Measurements from ENCODE around the gene CORO6.

CORO6 gene

GRCh38 chr17:29575511-29576213 is 47.0 kb downstream of the CORO6 start:
- DNase-seq: no peak

DNA sequence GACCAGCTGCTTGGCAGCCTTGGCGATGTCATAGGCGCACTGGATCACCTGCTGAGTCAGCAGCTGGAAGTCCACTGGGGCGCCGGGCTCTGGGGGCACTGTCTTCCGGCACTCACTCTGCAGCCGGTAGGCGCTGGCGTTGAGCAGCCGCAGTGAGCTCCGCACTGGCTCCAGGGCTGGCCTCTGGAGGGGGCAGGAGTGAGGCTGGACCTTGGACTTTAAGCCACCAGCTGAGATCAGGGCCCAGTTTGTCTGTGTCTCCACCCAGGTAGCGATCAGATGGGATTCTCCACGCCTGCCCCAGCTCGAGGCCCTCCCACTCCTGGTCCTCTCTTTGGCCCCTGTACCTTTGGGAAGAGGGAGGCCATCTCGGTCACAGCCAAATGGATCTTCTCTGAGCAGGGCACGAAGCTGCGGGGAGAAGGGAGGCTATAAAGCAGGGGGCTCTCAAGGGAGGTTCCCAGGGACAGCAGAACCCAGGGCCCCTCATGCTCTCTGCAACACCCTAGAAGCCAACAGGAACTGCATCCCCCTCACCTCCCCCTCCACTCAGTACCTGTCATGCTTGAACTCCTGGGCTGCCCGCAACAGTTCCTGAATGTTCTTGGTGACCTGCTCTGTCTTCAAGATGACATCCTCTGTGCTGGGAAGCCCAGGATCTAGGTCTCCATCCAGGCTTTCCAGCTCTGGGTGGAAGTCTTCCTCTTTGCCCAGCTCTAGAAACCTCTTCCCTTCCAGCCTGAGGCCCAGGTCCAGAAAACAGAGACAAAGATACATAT is 47.8 kb downstream of the CORO6 start:
- no peak for DNase-seq

- no peak for DNase-seq
These were observed 48.6 kb downstream of the CORO6 start for GRCh38 chr17:29573871-29574731.

DNA sequence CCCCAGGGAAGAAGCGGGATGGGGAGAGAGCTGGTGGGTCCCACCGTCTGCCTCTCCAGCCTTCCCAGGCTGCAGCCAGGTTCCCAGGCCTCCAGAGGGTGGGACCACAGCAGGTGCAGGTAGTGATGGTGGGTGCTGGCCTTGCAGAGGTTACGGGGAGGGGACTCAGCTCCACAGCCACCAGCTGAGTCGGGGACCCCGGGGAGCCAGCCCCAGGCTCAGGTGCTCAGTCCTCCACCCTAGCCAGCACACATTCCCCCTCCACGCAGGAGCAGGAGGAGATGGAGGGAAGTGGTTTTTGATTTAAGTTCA is 49.2 kb downstream of the CORO6 start:
- no peak for DNase-seq

- peak; percentile 53 to 56 for DNase-seq
These were observed 49.8 kb downstream of the CORO6 start for GRCh38 chr17:29572691-29573557.

DNA sequence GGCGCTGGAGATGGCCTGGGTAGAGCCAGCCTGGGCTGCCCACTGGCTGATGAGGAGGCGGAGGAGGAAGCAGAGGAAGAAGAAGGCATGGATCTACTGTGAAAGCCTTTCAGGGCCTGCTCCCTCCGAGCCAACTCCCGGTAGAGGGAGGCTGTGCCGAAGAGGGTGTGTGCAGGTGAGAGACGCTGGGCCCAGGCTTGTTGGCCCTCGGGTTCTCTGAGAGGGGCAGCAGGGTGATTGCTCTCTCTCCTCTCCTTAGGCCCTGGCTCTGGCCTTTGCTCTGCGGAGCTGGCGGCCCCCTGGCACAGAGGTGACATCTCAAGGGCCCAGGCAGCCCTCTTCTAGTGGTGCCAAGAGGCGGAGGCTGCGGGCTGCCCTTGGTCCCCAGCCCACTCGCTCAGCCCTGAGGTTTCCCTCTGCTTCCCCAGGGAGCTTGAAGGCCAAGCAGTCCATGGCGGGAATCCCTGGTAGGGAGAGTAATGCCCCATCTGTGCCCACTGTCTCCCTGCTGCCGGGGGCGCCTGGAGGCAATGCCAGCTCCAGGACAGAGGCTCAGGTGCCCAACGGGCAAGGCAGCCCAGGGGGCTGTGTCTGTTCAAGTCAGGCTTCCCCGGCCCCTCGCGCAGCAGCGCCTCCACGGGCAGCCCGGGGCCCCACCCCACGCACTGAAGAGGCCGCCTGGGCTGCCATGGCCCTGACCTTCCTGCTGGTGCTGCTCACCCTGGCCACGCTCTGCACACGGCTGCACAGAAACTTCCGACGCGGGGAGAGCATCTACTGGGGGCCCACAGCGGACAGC is 50.6 kb downstream of the CORO6 start:
- DNase-seq: no peak

- DNase-seq: no peak
These were observed 51.2 kb downstream of the CORO6 start for GRCh38 chr17:29571486-29571882.

DNA sequence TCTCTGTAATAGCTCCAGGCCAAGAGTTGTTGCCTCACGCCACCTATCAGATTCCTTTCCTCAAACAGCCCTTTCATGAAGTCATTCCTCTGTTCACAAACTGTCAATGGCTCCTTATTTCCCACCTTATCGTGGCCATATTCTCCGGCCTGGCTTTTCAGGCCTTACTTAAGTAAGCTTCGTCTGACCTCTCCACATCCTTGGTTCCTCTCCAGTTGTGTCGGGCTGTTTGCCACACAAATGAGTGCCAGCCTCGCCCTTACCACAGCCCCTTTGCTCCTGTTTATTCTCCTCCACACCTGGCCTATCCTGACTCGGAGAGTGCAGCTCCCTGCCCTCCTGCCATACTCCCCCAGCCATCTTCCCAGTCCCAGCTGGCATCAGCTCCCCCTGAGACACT is 52.2 kb downstream of the CORO6 start:
- DNase-seq: no peak

GRCh38 chr17:29569245-29569950 is 53.3 kb downstream of the CORO6 start:
- DNase-seq: no peak

DNA sequence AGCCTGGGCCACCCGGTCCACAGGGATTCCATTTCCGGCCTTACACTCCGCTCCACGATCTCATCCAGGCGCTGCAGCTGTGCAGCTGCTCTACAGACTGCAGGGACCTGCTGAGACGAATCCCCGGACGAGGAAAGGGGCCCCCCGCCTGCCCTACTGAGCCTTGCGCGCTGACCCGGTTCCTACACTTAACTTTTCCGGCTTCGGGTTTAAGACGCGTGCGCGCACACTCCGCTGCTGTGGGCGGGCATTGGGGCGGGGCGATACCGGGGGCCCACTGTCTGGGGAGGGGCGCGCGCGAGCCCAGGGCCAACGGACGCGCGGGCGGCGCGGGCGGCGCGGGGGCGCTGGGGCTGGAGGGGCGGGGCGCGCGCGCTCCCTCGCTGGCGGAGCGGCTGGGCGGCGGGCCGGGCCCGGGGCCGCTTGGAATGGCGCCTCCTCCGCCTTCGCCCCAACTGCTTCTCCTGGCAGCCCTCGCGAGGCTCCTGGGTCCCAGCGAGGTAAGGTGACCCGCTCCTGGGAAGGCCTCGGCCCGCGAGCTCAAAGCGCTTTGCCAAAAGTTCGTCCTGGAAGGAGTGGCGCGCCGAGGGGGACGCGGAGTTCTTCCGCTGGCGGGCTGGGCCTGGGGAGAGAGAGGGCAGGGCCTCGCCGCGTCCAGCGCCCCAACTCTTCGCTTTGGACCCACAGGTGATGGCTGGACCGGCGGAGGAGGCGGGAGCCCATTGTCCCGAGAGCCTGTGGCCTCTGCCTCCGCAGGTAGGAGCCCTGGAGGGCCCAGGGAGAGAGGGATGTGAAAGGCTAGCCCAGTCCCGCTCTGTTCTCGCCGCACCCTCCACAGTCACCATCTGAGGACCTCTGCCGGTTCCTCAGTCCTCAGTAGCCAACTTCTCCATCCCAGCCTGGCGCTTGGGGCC is 54.1 kb downstream of the CORO6 start, which contains the start of gene TP53I13:
TSS of gene TP53I13 (plus strand) at position 371 of the 914 bp plus-strand sequence. CDS start at position 429, 58 bp downstream.
- peak; percentile 87 to 94 for DNase-seq

DNA sequence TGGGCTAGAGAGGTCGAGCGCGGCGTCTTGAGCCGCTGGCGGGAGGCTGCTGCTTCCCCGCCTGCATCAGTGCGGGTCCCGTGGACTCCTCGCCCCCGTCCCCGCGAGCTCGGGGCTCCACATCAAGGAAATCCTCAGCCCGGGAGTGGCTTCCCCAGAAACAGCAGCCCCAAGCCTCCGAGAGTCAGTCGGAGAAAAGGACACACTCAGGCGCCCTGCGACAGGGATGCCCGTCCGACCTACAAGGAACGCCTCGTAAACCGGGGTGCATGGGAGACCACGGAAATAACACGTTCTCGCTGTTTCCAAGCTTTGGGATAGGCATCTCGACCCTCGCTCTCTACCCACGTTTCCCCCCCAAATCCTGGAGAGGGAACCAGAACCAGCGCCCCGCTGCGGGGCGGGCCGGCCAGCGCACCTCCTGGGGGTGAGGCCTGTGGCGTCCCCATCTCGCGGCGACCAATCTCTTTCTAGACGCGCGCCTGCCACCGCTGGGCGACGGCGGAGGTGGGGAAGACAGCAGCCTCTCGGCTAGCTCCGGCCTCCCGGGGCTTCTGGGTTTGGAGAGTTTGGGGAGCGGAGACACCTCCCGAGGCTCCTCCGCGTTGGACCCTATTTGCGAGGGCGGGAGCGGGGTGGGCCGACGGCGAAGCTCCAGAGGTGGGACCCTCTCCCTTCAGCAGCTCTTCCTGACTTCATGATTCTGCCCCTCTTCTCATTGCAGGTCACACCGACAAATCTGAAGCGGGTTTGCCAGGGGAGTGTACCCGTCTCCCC is 55.0 kb downstream of the CORO6 start:
- DNase-seq: peak; percentile 72 to 81

- no peak for DNase-seq
These were observed 55.5 kb downstream of the CORO6 start for GRCh38 chr17:29567304-29567553.

DNA sequence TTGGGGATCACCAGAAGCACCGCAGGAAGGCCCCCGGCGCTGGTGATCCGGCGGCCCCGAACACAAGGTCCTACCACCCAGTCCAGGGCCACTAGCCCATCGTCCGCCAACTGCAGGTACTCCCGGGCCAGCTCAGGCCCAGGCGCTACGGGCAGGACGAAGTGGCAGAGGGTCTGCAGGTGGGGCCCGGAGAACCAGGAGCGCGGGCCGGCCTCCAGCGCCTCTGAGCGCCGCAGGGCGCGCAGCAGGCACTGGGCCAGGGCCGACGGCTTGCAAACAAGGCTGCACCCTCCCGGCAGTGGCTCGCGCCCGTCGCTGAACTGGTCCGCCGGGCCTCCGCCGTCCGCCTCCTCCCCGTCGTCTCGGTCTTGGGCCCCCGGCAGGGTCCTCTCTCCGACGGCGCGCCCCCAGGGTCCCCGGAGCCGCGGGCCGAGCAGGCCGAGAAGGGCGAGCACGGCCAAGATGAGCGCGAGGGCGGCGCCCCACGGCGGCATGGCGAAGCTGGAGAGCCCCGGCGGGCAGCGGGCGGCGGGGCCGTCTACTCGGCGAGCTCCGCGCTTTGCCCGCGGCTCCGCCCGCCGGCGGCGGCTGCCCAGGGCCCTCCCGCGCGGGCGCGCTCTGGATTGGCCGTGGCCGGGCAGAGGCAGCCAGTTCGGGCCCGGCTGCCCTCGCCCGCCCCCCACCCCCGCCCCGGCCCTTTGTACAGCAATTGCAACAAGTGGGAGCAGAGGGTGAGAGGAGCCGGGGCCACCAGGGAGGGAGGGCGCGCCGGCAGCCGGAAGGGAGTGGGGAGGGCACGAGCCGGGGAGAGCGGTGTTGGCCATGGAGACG is 56.0 kb downstream of the CORO6 start, which contains the start of gene ABHD15:
TSS of gene ABHD15 (minus strand) at position 565 of the 831 bp plus-strand sequence. CDS start at position 494, 71 bp downstream.
- DNase-seq: peak; percentile 25 to 64

DNA sequence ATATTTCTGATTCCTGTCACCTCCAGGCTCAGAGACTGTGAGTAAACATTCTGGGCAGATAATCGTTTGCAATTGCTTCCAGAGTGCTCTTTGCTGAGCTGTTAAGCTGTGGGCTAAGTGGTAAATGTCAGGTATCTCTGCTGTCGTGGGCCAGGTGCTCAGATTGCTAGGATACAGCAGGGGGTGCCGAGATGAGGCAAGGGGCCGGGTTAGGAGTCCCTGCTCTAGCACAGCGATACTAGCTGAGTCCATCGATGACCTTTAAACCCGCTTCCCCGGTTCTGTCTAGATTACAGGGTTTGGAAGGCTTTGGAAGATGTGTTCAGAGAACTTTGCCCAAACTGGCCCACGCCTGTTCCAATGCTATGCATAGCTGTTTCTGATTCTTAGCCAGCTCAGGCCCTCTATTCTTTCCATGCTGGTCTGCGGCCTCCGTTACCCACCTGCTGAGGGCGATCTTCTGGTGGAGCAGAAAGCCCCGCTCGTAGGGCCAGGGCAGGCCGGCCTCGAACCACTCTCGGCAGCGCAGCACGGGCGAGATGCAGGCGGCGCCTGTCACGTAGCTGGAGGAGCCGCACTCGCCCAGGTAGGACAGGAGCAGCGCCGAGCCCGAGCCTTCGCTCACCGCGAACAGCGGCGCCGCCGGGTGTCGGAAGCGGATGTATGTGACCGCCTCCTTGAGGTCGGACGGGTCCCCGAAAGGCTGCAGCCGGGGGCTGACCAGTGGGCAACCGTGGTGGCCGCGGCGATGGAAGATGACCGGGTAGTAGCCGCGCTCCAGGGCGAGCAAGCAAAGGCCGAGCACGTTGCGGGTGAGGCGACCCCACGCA is 56.9 kb downstream of the CORO6 start:
- peak; percentile 44 to 64 for DNase-seq
